CD8-positive, alpha-beta memory T cell (primary cell): ENCODE data around the gene TIMM29. TPM values are rescaled to one million over a fixed set of nuclear protein-coding genes. Genes with fewer than 3 reads are reported as not detected.

Source experiments
- CTCF ChIA-PET: fragments of 350-600 bp; sonication (Branson Sonifier 250); formaldehyde crosslinking; loops from one replicate; lab custom pipeline; 2021; ENCODE audit warnings: antibody characterized with exemption; lab: Charles Lee
- POLR2A ChIA-PET: fragments of 350-600 bp; sonication (Branson Sonifier 250); formaldehyde crosslinking; loops from one replicate; lab custom pipeline; 2021; ENCODE audit warnings: antibody characterized with exemption; lab: Charles Lee
- DNase-seq, 5 donors: peaks; one replicate each; pipeline versions ENCODE4 v3.0.0 to v3.0.0-alpha.2; 2020 to 2022; ENCODE audit warnings: mixed read lengths in 1 of 5
- H3K27ac ChIP-seq: one replicate; pipeline ENCODE4 v1.7.0; 2013; ENCODE audit warnings: low read depth, mild to moderate bottlenecking, low read length, moderate library complexity
- H3K27me3 ChIP-seq: 2 replicates; pipeline ENCODE4 v1.7.0; 2013; ENCODE audit warnings: low read length, mild to moderate bottlenecking; ENCODE audit not compliant: insufficient read depth, poor library complexity, severe bottlenecking
- H3K36me3 ChIP-seq: 2 replicates; pipeline ENCODE4 v1.7.0; 2013; ENCODE audit warnings: mild to moderate bottlenecking, low read length, moderate library complexity; ENCODE audit not compliant: insufficient read depth
- H3K4me1 ChIP-seq: 2 replicates; pipeline ENCODE4 v1.7.0; 2013; ENCODE audit warnings: mild to moderate bottlenecking, low read length, moderate library complexity; ENCODE audit not compliant: insufficient read depth
- H3K4me3 ChIP-seq: 2 replicates; pipeline ENCODE4 v1.7.0; 2013; ENCODE audit warnings: mild to moderate bottlenecking, low read length
- H3K9me3 ChIP-seq: 2 replicates; pipeline ENCODE4 v1.7.0; 2013; ENCODE audit warnings: mild to moderate bottlenecking, low read length
- H3K27ac Mint-ChIP-seq, 8 donors: one replicate each; pipeline ENCODE4 v1.8.0; 2020 to 2021; ENCODE audit warnings: mixed read lengths in 8 of 8, mild to moderate bottlenecking in 6 of 8, inconsistent platforms in 3 of 8, moderate library complexity in 3 of 8
- H3K27me3 Mint-ChIP-seq, 2 donors: one replicate each; pipeline ENCODE4 v1.8.0; 2020 to 2021; ENCODE audit warnings: mixed read lengths in 2 of 2, mild to moderate bottlenecking in 1 of 2, moderate library complexity in 1 of 2
- H3K36me3 Mint-ChIP-seq, 3 donors: one replicate each; pipeline ENCODE4 v1.8.0; 2020 to 2021; ENCODE audit warnings: mixed read lengths in 3 of 3, inconsistent platforms in 1 of 3, mild to moderate bottlenecking in 1 of 3
- H3K4me1 Mint-ChIP-seq, 3 donors: one replicate each; pipeline ENCODE4 v1.8.0; 2020 to 2021; ENCODE audit warnings: mixed read lengths in 3 of 3, inconsistent platforms in 1 of 3, mild to moderate bottlenecking in 1 of 3
- H3K4me3 Mint-ChIP-seq, 7 donors: one replicate each; pipeline ENCODE4 v1.8.0; 2020 to 2021; ENCODE audit warnings: mixed read lengths in 7 of 7, mild to moderate bottlenecking in 6 of 7, moderate library complexity in 4 of 7, inconsistent platforms in 2 of 7
- H3K9me3 Mint-ChIP-seq, 5 donors: one replicate each; pipeline ENCODE4 v1.8.0; 2020 to 2022; ENCODE audit warnings: mixed read lengths in 5 of 5, mild to moderate bottlenecking in 3 of 5, moderate library complexity in 2 of 5, inconsistent platforms in 1 of 5
- polyA plus RNA-seq: library from polyadenylated mRNA; unstranded; fragments of 300-500 nt; fragmentation: Illumina TruSeq; gene quantifications from one replicate; pipeline ENCODE4 v1.2.3, GENCODE V29; 2021
- total RNA-seq, 2 experiments: library from RNA; stranded (reverse); gene quantifications; one replicate each; pipeline ENCODE4 v1.2.3, GENCODE V29; 2021

The TIMM29 gene
- total and polyA plus RNA-seq, 3 experiments from 2014 or later, result 22.3 to 36.6 (median 27.0) TPM

DNA sequence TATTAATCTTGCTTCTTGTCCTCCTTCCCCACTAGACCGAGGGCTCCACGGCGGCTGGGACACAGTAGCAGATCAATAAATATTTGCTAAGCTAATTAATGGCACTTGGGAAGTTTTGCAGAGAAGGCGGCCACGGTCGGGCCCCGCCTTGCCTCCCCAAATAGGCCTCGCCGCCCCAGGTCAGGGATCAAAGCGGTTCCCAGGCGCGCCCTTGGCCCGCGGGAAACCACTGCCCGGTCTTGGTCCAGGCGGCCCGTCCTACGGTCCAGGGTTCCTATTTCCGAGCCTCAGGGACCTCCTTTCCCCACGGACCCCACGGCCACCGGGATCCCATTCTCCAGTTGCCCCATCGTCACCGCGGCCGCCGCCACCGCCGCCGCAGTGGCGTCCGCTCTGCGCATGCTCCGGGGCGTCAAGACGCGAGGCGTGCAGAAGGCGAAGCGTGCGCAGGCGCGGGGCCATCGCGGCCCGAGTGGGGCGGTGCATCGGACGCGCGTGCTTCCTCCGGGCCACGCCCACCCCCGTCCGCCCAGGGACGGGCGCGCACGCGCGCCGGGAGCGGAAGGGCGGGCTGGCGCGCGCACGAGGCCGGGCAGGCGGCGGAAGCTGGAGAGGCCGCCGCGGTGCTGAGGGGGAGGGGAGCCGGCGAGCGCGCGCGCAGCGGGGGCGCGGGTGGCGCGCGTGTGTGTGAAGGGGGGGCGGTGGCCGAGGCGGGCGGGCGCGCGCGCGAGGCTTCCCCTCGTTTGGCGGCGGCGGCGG lies 31.9 kb downstream of the TIMM29 start, which contains the start of gene SMARCA4:
Gene SMARCA4, plus strand, starts transcription at position 717 of the 759 bp plus-strand sequence. CDS start 23,122 bp downstream, outside the sequence.
- H3K4me3 Mint-ChIP-seq, result peak within 1 kb of the TSS; percentile 88 to 95 (median 90)
- peaks cover 0 to 5% (median 0%) of the 10 kb centered on the region in 3 donors for H3K36me3 Mint-ChIP-seq
- no peaks in the 10 kb centered on the region for H3K9me3 Mint-ChIP-seq
- Histone ChIP-seq H3K36me3 (no peaks in the 10 kb centered on the region), H3K27me3 (no peaks in the 10 kb centered on the region), H3K27ac (peak within 1 kb of the TSS; percentile 79), H3K9me3 (no peaks in the 10 kb centered on the region), H3K4me1 (peaks cover 32% of the 10 kb centered on the region), H3K4me3 (peak within 1 kb of the TSS; percentile 85)
- no peaks in the 10 kb centered on the region for H3K27me3 Mint-ChIP-seq
- H3K27ac Mint-ChIP-seq, result peak within 1 kb of the TSS; percentile 90 to 99 (median 94)
- DNase-seq, result peak; percentile 97 to 99 (median 99)
- CTCF ChIA-PET, result no interaction called here
- POLR2A ChIA-PET, result interaction anchor here (0.6 to 1.1 kb wide), 3 partner anchors 35 to 195 kb away, joined by 3 read pairs; partner anchors contain the start of genes LDLR and SPC24
- H3K4me1 Mint-ChIP-seq, result peaks cover 30 to 48% (median 41%) of the 10 kb centered on the region in 3 donors

DNA sequence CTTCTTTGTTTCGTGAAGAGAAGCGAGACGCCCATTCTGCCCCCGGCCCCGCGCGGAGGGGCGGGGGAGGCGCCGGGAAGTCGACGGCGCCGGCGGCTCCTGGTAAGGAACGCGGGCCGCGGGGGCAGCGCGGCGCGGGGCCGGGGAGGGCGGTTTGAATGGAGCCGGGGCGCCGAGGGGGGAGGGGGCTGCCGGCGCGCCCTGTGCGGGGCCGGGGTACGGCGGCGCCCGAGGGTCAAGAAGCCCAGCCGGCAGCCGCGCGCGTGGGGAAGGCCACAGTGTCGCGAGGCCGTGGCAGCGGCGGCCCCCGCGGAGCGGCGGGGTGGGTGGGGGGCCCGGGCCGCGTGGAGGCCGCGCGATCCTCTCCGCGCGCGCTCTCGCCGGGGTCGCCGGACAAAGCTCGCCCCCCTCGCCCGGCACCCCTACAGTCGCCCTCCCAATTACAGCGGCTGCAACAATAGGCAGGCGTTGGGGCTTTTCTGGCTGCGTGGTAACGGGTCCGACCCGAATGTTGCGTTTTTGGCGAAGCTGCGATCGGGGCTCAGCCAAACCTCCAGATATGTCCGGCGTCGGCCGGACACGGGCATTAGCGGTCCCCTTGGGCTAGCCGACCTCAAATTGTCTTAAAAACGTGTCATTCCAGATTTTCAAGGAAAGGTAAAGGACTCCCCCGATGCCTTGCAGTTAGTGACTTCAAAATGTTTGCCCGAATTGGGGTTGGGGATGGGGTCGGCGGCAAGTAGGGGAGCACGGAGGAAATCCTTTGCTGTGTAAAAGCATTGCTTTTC lies 32.7 kb downstream of the TIMM29 start:
- ChIA-PET CTCF (no interaction called here), POLR2A (interaction anchor here (0.6 to 1.1 kb wide), 4 partner anchors 49 to 413 kb away, joined by 3 read pairs; partner anchors contain the start of genes LDLR, SPC24 and SWSAP1)
- H3K4me1 Mint-ChIP-seq, result peaks cover 33 to 52% (median 45%) of the 10 kb centered on the region in 3 donors
- Histone ChIP-seq H3K36me3 (no peaks in the 10 kb centered on the region), H3K27ac (peak overlapping the region; percentile 60), H3K27me3 (no peaks in the 10 kb centered on the region), H3K4me3 (peak overlapping the region; percentile 71), H3K4me1 (peaks cover 32% of the 10 kb centered on the region), H3K9me3 (no peaks in the 10 kb centered on the region)
- no peaks in the 10 kb centered on the region for H3K9me3 Mint-ChIP-seq
- H3K27me3 Mint-ChIP-seq, result no peaks in the 10 kb centered on the region
- peaks cover 0 to 5% (median 0%) of the 10 kb centered on the region in 3 donors for H3K36me3 Mint-ChIP-seq
- H3K27ac Mint-ChIP-seq, result peak overlapping the region; percentile 90 to 99 (median 94)
- peak overlapping the region; percentile 88 to 95 (median 90) for H3K4me3 Mint-ChIP-seq
- DNase-seq, result no peak

DNA sequence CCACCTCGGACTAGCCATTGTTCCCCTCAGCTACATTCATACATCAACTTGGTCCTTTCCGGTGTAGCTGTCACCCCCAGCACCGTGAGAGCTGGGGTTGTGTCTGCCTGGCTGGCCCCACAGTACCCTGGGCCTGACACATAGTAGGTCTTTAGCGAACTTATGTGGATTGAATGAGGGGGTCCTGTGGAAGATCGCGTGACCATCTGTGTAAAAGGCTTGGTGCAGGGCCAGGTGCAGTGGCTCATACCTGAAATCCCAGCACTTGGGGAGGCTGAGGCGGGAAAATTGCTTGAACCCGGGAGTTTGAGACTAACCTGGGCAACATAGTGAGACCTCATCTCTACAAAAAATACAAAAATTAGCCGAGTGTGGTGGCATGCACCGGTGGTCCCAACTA lies 34.3 kb downstream of the TIMM29 start:
- POLR2A ChIA-PET, result interaction anchor here (0.6 kb wide), 1 partner anchor 13 kb away, joined by 3 read pairs; no protein-coding TSS in a partner anchor
- H3K27ac Mint-ChIP-seq, result peak overlapping the region; percentile 84 to 99 (median 97)
- DNase-seq, result no peak
- no peak overlapping the region for H3K27ac ChIP-seq
- peaks cover 0 to 5% (median 0%) of the 10 kb centered on the region in 3 donors for H3K36me3 Mint-ChIP-seq
- H3K4me3 ChIP-seq, result no peak overlapping the region
- CTCF ChIA-PET, result interaction anchor here (0.7 to 1.0 kb wide), 2 partner anchors 20 to 36 kb away, joined by 3 to 5 read pairs; no protein-coding TSS in a partner anchor
- peaks cover 32% of the 10 kb centered on the region for H3K4me1 ChIP-seq
- no peaks in the 10 kb centered on the region for H3K27me3 Mint-ChIP-seq
- H3K9me3 Mint-ChIP-seq, result no peaks in the 10 kb centered on the region
- H3K9me3 ChIP-seq, result no peaks in the 10 kb centered on the region
- H3K36me3 ChIP-seq, result no peaks in the 10 kb centered on the region
- no peaks in the 10 kb centered on the region for H3K27me3 ChIP-seq
- H3K4me1 Mint-ChIP-seq, result peaks cover 36 to 57% (median 50%) of the 10 kb centered on the region in 3 donors
- peak overlapping the region; percentile 85 to 91 (median 88) for H3K4me3 Mint-ChIP-seq

DNA sequence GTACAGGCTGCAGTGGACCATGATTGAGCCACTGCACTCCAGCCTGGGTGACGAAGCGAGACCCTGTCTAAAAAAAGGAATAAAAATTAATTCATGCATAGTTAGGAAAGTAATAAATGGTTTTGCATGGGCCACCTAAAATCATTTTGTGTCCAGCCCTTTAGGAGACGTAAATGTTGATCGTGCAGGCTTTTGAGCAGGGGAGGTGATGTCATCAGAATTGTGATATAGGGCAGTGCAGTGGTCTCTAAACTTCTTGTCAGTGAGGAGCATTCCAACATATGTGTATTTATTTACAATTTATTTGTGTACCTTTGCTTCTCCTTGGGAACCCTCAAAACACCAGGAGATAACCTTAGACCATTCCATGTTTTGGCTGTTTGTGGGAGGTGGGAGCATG lies 35.3 kb downstream of the TIMM29 start:
- Mint-ChIP-seq H3K27me3 (no peaks in the 10 kb centered on the region), H3K27ac (peak overlapping the region; percentile 78 to 99 (median 97)), H3K4me3 (peak overlapping the region; percentile 74 to 91 (median 85)), H3K36me3 (peaks cover 0 to 5% (median 0%) of the 10 kb centered on the region in 3 donors), H3K9me3 (no peaks in the 10 kb centered on the region), H3K4me1 (peaks cover 36 to 65% (median 50%) of the 10 kb centered on the region in 3 donors)
- ChIA-PET CTCF (interaction anchor here (0.7 to 1.0 kb wide), 2 partner anchors 21 to 37 kb away, joined by 3 to 5 read pairs; no protein-coding TSS in a partner anchor), POLR2A (interaction anchor here (0.6 kb wide), 2 partner anchors 162 to 1831 kb away, joined by 3 read pairs; no protein-coding TSS in a partner anchor)
- H3K27ac ChIP-seq, result peak overlapping the region; percentile 29
- H3K9me3 ChIP-seq, result no peaks in the 10 kb centered on the region
- DNase-seq, result no peak
- H3K27me3 ChIP-seq, result no peaks in the 10 kb centered on the region
- no peaks in the 10 kb centered on the region for H3K36me3 ChIP-seq
- H3K4me1 ChIP-seq, result peaks cover 39% of the 10 kb centered on the region
- no peak overlapping the region for H3K4me3 ChIP-seq

DNA sequence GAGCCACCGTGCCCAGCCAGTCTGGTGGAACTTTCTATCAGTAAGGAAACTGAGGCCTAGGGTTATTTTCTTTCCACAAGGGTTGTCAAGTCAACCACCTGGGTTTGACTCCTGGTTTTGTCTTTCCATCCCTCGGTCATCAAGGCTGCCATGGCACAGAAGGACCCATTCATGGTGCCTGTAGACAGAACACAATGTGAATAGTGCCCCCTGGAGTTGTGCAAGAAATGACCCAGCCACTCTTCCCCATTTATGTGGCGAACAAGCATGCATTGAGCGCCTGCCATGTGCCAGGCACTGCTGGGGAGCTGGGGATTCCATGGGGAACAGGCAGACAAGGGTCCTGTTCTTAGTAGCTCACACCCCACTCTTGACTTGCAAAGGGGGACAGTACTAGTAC lies 36.3 kb downstream of the TIMM29 start:
- no peaks in the 10 kb centered on the region for H3K27me3 Mint-ChIP-seq
- peak overlapping the region in 5 of 8 donors; percentile 54 to 99 (median 93) for H3K27ac Mint-ChIP-seq
- H3K36me3 ChIP-seq, result no peaks in the 10 kb centered on the region
- ChIA-PET POLR2A (no interaction called here), CTCF (no interaction called here)
- H3K9me3 Mint-ChIP-seq, result no peaks in the 10 kb centered on the region
- peaks cover 0 to 5% (median 0%) of the 10 kb centered on the region in 3 donors for H3K36me3 Mint-ChIP-seq
- no peak overlapping the region for H3K4me3 Mint-ChIP-seq
- H3K27ac ChIP-seq, result no peak overlapping the region
- no peak for DNase-seq
- peaks cover 40 to 67% (median 50%) of the 10 kb centered on the region in 3 donors for H3K4me1 Mint-ChIP-seq
- H3K4me3 ChIP-seq, result no peak overlapping the region
- H3K9me3 ChIP-seq, result no peaks in the 10 kb centered on the region
- peaks cover 39% of the 10 kb centered on the region for H3K4me1 ChIP-seq
- H3K27me3 ChIP-seq, result no peaks in the 10 kb centered on the region

DNA sequence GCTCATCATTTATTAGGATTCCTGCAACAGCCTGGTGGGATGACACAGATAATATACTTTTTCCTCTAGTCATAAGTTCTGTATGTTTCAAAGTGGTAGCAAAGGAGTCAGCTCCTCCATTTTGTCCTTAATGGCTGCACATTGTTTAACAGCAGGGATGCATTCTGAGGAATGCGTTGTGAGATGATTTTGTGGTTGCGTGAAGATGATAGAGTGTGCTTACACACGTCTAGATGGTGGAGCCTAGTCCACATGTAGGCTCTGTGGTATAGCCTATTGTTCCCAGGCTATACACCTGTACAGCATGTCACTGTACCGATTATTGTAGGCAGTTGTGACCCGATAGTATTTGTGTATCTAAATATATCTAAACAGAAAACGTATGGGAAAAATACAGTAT lies 36.8 kb downstream of the TIMM29 start:
- no peaks in the 10 kb centered on the region for H3K9me3 ChIP-seq
- H3K36me3 ChIP-seq, result no peaks in the 10 kb centered on the region
- ChIA-PET POLR2A (no interaction called here), CTCF (no interaction called here)
- no peak for DNase-seq
- peak overlapping the region in 1 of 7 donors; percentile 36 for H3K4me3 Mint-ChIP-seq
- no peaks in the 10 kb centered on the region for H3K27me3 ChIP-seq
- H3K27me3 Mint-ChIP-seq, result no peaks in the 10 kb centered on the region
- peaks cover 37% of the 10 kb centered on the region for H3K4me1 ChIP-seq
- H3K4me1 Mint-ChIP-seq, result peaks cover 43 to 67% (median 47%) of the 10 kb centered on the region in 3 donors
- H3K4me3 ChIP-seq, result no peak overlapping the region
- H3K27ac Mint-ChIP-seq, result peak overlapping the region in 6 of 8 donors; percentile 59 to 99 (median 85)
- peaks cover 0 to 5% (median 0%) of the 10 kb centered on the region in 3 donors for H3K36me3 Mint-ChIP-seq
- no peak overlapping the region for H3K27ac ChIP-seq
- H3K9me3 Mint-ChIP-seq, result no peaks in the 10 kb centered on the region

DNA sequence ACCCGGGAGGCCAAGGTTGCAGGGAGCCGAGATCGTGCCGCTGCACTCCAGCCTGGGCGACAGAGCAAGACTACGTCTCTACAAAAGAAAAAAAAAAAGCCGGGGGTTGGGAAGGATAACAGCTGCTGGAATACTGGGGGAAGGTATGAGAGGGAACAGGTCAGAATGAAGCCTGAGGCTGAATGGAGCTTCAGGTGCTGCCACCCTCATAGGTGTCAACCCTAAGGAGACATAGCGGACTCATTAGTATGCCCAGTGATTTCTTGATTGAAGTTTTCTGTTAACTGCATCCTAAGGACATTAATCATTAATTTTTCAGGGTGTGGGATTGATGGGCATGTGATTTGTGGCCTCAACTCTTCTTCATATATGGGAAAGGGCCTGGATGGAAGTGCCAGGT lies 38.2 kb downstream of the TIMM29 start:
- Histone ChIP-seq H3K4me3 (no peak overlapping the region), H3K27me3 (no peaks in the 10 kb centered on the region), H3K27ac (no peak overlapping the region), H3K9me3 (no peaks in the 10 kb centered on the region), H3K4me1 (peaks cover 34% of the 10 kb centered on the region), H3K36me3 (no peaks in the 10 kb centered on the region)
- ChIA-PET CTCF (interaction anchor here (1.1 kb wide), 1 partner anchor 12 kb away, joined by 3 read pairs; no protein-coding TSS in a partner anchor), POLR2A (no interaction called here)
- H3K9me3 Mint-ChIP-seq, result no peaks in the 10 kb centered on the region
- no peaks in the 10 kb centered on the region for H3K27me3 Mint-ChIP-seq
- no peak overlapping the region for H3K4me3 Mint-ChIP-seq
- no peak for DNase-seq
- H3K36me3 Mint-ChIP-seq, result peaks cover 0 to 1% (median 0%) of the 10 kb centered on the region in 3 donors
- peaks cover 46 to 72% (median 51%) of the 10 kb centered on the region in 3 donors for H3K4me1 Mint-ChIP-seq
- peak overlapping the region in 5 of 8 donors; percentile 22 to 68 (median 46) for H3K27ac Mint-ChIP-seq
